GM13976 (cell line): ENCODE data around the gene TM9SF4.

Experiments used
- DNase-seq: peaks from one replicate; pipeline ENCODE4 v3.0.0; 2012; ENCODE audit warnings: low spot score
- CTCF ChIP-seq: IDR thresholded peaks from 2 replicates; pipeline ENCODE4 v1.5.1; 2012; ENCODE audit warnings: borderline replicate concordance, mild to moderate bottlenecking; ENCODE audit not compliant: insufficient read depth; ENCODE audit errors: extremely low read depth, missing control alignments, control extremely low read depth
- in situ Hi-C: fragments of 300-500 bp; cut with MboI; formaldehyde crosslinking; loops from one replicate; pipeline ENCODE4 v1.12.0; 2022; ENCODE audit warnings: low sequenced_read_pairs, mixed read lengths, inconsistent platforms; ENCODE audit not compliant: unreplicated experiment

Gene TM9SF4

DNA sequence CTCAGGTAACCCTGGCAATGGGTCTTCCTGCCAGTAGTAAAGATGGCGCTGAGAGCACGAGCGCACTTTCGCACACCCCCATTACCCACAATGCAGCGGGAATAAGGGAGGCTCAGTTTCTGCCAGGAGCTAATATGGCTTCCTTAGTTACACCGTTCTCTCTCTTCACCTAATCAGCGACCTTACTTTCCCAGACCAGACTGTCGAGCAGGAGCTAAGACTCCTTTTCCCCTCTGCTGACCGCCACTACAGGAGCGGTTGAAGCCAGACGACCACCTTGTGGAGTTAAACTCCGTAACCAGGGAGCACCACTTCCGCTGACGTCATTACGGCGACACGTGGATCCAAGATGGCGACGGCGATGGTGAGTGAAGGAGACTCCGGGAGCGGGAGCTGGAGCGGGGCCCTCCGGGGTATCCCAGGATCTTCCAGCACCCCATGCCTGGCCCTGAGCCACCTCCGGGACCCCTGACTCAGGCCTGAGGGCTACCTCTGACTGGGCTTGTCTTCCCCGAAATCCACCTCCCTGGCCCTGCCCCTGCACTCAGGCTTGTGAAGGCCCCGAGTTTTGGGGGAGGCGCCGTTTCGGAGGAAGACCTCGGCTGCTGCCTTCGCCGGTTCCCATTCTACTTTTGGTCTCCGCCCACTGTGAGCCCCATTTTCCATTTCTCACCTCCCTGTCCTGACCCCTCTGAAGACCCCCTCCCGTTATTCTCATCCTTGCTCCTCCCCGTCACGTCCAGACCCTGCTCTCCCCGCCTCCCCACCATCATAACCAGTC lies at the start of gene TM9SF4:
Gene TM9SF4 (plus strand): TSS at position 323 of the 781 bp plus-strand sequence. CDS start 27 bp downstream, at position 350.
- peak; percentile 88 for DNase-seq
- TF ChIP-seq CTCF = no peak
- in situ Hi-C loops = no loop called here

DNA sequence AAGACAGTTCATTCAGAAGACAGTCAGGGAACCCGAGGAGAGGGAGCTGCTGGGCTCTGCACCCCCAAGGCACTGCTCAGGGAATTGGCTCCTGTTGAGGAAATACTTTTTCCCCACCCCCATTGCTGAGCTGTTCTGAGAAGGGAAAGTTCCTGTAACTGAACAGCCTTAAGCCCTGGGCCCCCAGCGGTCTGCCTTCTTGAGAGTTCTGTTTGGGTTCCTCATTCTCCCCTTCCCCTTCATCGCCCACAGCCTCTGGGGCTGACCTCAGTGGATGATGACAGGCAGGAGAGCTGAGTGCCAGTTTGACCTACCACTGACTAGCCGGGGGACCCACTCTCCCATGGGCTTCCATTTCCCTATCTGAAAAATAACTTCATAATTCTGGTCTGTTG lies 46.7 kb upstream of the TM9SF4 start:
- peak; percentile 57 for DNase-seq
- no peak for TF ChIP-seq CTCF
- in situ Hi-C loops = no loop called here

- DNase-seq = no peak
- TF ChIP-seq CTCF = no peak
- in situ Hi-C loops = no loop called here
These were observed 45.8 kb upstream of the TM9SF4 start for GRCh38 chr20:32063695-32064094.

- DNase-seq = peak; percentile 58
- TF ChIP-seq CTCF = no peak
- in situ Hi-C loops = no loop called here
These were observed 44.8 kb upstream of the TM9SF4 start for GRCh38 chr20:32064667-32065066.

GRCh38 chr20:32067234-32067821 lies 42.2 kb upstream of the TM9SF4 start:
- in situ Hi-C loops = no loop called here
- no peak for DNase-seq

GRCh38 chr20:32068174-32068573 lies 41.3 kb upstream of the TM9SF4 start:
- in situ Hi-C loops = no loop called here
- no peak for TF ChIP-seq CTCF
- no peak for DNase-seq

More at GRCh38 chr20:32067234-32067821, 42.2 kb upstream of the TM9SF4 start:
- no peak for TF ChIP-seq CTCF
